Esophagus squamous epithelium (tissue), 4 donors: ENCODE data around the gene TNPO1.

Source experiments
- POLR2A ChIP-seq, 4 donors: fragments of 450-650 bp; IDR thresholded peaks; one replicate each; pipeline ENCODE4 v1.6.1; 2017; ENCODE audit warnings: antibody characterized with exemption in 4 of 4, mild to moderate bottlenecking in 4 of 4, moderate library complexity in 3 of 4
- TF ChIP-seq, protein P1 (sequence below), 6 experiments: fragments of 450-650 bp in 4 of 6; fragments of 200-600 bp in 2 of 6; sonication (generic) in 2 of 6; IDR thresholded peaks; one replicate each; pipeline ENCODE4 v1.5.1; 2016 to 2019; ENCODE audit warnings: antibody characterized with exemption in 6 of 6, mild to moderate bottlenecking in 4 of 6, moderate library complexity in 4 of 6

GRCh38 chr5:72955143-72955767 lies 138.8 kb downstream of the TNPO1 start:
- no peak for TF ChIP-seq POLR2A (IDR thresholded peaks at IDR 0.05)
- TF ChIP-seq, protein P1, sequence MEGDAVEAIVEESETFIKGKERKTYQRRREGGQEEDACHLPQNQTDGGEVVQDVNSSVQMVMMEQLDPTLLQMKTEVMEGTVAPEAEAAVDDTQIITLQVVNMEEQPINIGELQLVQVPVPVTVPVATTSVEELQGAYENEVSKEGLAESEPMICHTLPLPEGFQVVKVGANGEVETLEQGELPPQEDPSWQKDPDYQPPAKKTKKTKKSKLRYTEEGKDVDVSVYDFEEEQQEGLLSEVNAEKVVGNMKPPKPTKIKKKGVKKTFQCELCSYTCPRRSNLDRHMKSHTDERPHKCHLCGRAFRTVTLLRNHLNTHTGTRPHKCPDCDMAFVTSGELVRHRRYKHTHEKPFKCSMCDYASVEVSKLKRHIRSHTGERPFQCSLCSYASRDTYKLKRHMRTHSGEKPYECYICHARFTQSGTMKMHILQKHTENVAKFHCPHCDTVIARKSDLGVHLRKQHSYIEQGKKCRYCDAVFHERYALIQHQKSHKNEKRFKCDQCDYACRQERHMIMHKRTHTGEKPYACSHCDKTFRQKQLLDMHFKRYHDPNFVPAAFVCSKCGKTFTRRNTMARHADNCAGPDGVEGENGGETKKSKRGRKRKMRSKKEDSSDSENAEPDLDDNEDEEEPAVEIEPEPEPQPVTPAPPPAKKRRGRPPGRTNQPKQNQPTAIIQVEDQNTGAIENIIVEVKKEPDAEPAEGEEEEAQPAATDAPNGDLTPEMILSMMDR (IDR thresholded peaks at IDR 0.05): no peak
